ENCODE measurements around the gene MIA2.

Gene MIA2

DNA sequence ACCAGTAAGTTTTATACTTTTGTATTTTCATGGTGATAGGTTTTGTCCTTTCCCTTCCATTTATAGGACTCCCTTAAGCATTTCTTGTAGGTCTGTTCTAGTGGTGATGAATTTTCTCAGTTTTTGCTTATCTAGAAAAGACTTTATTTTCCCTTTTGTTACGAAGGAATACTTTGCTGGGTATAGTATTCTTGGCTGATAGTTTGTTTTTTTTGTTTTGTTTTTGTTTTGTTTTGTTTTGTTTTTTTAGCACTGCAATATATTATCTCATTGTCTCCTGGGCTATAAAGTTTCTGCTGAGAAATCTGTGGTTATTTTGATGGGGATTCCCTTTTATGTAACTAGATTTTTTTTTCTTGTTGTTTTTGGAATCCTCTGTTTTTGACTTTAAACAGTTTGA lies 130.8 kb downstream of the MIA2 start:
- no peak overlapping the region for H3K27ac ChIP-seq (ENCODE audit: insufficient read depth, low read depth, low read length, poor library complexity, severe bottlenecking)

DNA sequence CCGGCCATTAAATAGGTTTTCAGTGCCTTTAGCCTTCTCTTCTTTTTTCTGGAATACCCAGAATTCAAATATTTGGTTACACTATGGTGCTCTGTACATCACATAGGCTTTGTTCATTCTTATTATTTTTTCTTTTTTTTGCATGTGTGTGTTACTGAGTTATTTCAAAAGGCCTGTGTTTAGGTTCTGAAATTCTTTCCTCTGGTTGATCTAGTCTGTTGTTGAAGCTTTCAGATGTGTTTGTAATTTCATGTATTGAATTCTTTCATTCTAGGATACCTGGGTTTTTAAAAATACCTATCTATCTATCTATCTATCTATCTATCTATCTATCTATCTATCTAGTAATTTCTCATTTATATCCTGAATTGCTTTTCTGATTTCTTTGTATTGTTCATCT lies 131.6 kb downstream of the MIA2 start:
- 86 to 91% methylated on average over 1 of the region's 1 CpG for WGBS, 2 experiments

More for the DNA sequence above, 130.8 kb downstream of the MIA2 start:
- H3K9me3 ChIP-seq (ENCODE audit: control insufficient read depth, low read length): no peaks in the 10 kb centered on the region
- 92% methylated on average over 1 of the region's 1 CpG; no CpG with 5 or more reads in 1 of the 2 experiments for WGBS, 2 experiments
- peaks cover 8% of the 10 kb centered on the region for H3K4me1 ChIP-seq (ENCODE audit: control insufficient read depth, insufficient read depth, low read length)
- no peak overlapping the region for H3K4me3 ChIP-seq (ENCODE audit: insufficient read depth, low read depth, low read length)
- no peaks in the 10 kb centered on the region for H3K27me3 ChIP-seq (ENCODE audit: control insufficient read depth, insufficient read depth, low read length, poor library complexity, severe bottlenecking)
- H3K36me3 ChIP-seq (ENCODE audit: control insufficient read depth, insufficient read depth, low read length): no peaks in the 10 kb centered on the region

DNA sequence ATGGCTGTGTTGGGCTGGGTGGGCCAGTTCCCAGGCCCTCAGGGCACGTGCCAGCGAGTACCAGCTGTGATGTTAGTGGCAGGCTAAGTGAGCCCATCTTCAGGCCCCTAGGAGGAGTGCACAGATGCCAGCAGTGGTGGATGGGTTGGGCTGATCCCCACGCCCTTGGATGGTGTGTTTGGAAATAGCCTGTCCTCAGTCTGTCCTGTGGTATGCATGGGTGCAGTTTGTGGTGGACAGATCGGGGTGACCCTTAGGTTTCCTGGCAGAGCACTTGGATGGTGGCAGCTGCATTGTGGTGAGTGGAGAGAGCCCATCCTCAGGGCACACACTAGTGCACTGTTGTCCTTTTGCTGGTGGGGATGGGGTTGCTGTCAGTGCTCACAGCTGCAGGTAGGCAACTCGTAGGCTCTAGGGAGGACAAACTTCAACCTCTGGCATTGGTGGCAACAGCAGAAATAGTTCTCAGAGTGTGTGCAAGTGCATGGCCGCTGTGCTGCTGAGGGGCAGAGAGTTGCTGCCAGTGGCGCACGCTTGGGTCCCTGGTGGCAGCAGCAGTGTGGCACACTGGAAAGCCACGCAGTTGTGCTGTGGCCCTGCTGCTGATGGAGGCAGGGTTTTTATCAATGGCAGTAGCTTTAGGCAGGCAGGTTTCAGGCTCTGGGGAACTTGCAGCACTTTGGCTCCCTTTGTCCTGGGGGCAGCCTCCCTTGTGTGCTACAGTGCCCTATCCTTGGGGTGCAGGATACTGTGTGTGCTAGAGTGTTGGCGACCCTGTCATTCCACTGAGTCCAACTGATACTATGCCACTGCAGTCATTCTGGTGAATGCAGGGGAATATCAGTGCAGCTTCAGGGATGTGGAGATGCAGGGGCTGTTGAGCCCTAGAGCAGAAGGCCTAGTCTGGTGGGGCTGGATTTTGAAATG lies 133.0 kb downstream of the MIA2 start:
- H3K9me3 ChIP-seq (ENCODE audit: control insufficient read depth, low read length): no peaks in the 10 kb centered on the region
- no peak overlapping the region for H3K27ac ChIP-seq (ENCODE audit: insufficient read depth, low read depth, low read length, poor library complexity, severe bottlenecking)
- H3K4me3 ChIP-seq (ENCODE audit: insufficient read depth, low read depth, low read length): no peak overlapping the region
- no peaks in the 10 kb centered on the region for H3K36me3 ChIP-seq (ENCODE audit: control insufficient read depth, insufficient read depth, low read length)
- 95 to 96% methylated on average over 10 of the region's 10 CpGs for WGBS, 2 experiments
- peaks cover 12% of the 10 kb centered on the region for H3K4me1 ChIP-seq (ENCODE audit: control insufficient read depth, insufficient read depth, low read length)
- no peaks in the 10 kb centered on the region for H3K27me3 ChIP-seq (ENCODE audit: control insufficient read depth, insufficient read depth, low read length, poor library complexity, severe bottlenecking)

More for the DNA sequence above, 131.6 kb downstream of the MIA2 start:
- Histone ChIP-seq H3K4me1 (ENCODE audit: control insufficient read depth, insufficient read depth, low read length) (peaks cover 11% of the 10 kb centered on the region), H3K9me3 (ENCODE audit: control insufficient read depth, low read length) (no peaks in the 10 kb centered on the region), H3K27ac (ENCODE audit: insufficient read depth, low read depth, low read length, poor library complexity, severe bottlenecking) (no peak overlapping the region), H3K27me3 (ENCODE audit: control insufficient read depth, insufficient read depth, low read length, poor library complexity, severe bottlenecking) (no peaks in the 10 kb centered on the region), H3K36me3 (ENCODE audit: control insufficient read depth, insufficient read depth, low read length) (no peaks in the 10 kb centered on the region), H3K4me3 (ENCODE audit: insufficient read depth, low read depth, low read length) (no peak overlapping the region)

DNA sequence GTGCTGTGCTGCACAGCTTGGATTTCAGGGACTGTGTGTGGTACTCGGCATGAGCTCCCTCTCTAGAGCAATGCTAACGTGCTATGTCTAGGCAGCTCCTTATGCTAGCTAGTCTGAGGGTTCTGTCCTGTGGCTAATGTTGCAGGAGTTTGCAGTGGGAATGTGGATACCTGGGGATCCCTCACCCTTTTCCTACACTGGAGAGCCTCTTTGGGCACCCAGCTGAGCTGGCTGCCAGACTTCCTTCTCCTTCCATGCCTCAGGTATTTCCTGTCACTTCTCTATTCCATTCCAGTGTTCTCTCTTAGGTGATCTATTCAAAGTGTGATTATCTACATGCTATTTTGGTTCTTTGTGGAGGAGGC lies 133.7 kb downstream of the MIA2 start:
- Histone ChIP-seq H3K36me3 (ENCODE audit: control insufficient read depth, insufficient read depth, low read length) (no peaks in the 10 kb centered on the region), H3K4me3 (ENCODE audit: insufficient read depth, low read depth, low read length) (no peak overlapping the region), H3K9me3 (ENCODE audit: control insufficient read depth, low read length) (no peaks in the 10 kb centered on the region), H3K27me3 (ENCODE audit: control insufficient read depth, insufficient read depth, low read length, poor library complexity, severe bottlenecking) (no peaks in the 10 kb centered on the region), H3K27ac (ENCODE audit: insufficient read depth, low read depth, low read length, poor library complexity, severe bottlenecking) (no peak overlapping the region), H3K4me1 (ENCODE audit: control insufficient read depth, insufficient read depth, low read length) (peaks cover 12% of the 10 kb centered on the region)
- 35 to 60% methylated on average over 2 of the region's 2 CpGs for WGBS, 2 experiments

DNA sequence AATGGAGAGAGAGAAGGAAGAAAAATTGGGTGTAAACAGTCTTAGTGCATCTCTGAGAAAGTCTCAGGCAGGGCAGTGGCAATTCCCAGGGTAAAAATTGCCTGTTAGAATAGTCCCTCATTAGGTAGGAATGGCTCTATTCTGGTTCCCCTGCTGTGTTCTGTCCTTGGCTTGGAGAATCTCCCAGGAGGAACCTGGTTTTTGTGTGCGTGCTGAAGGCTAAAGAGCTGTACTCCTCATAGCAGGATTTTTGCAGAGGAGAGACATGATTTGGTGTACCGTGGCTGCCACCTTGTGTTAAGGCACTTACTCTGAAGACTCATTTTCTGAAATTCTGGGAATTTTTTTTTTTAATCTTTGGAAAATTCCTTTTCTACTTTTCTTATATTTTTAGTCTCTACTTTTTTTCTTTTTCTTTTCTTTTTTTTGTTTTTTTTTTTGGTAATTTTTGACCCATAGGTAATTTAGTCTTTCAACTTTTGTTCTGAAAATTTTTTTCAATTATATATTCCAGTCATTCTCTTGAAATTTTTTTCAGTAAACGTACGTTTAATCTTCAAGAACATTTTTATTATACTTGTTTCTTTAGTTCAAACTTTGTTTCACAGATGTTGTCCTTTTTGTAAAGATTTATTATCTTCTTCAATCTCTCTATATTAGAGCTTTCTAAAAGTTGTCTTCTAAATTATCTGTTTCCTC lies 134.7 kb downstream of the MIA2 start:
- H3K27me3 ChIP-seq (ENCODE audit: control insufficient read depth, insufficient read depth, low read length, poor library complexity, severe bottlenecking): no peaks in the 10 kb centered on the region
- H3K9me3 ChIP-seq (ENCODE audit: control insufficient read depth, low read length): no peaks in the 10 kb centered on the region
- 0 to 46% methylated on average over 2 to 4 of the region's 4 CpGs for WGBS, 2 experiments
- no peak overlapping the region for H3K27ac ChIP-seq (ENCODE audit: insufficient read depth, low read depth, low read length, poor library complexity, severe bottlenecking)
- H3K4me3 ChIP-seq (ENCODE audit: insufficient read depth, low read depth, low read length): no peak overlapping the region
- no peaks in the 10 kb centered on the region for H3K36me3 ChIP-seq (ENCODE audit: control insufficient read depth, insufficient read depth, low read length)
- peaks cover 12% of the 10 kb centered on the region for H3K4me1 ChIP-seq (ENCODE audit: control insufficient read depth, insufficient read depth, low read length)

DNA sequence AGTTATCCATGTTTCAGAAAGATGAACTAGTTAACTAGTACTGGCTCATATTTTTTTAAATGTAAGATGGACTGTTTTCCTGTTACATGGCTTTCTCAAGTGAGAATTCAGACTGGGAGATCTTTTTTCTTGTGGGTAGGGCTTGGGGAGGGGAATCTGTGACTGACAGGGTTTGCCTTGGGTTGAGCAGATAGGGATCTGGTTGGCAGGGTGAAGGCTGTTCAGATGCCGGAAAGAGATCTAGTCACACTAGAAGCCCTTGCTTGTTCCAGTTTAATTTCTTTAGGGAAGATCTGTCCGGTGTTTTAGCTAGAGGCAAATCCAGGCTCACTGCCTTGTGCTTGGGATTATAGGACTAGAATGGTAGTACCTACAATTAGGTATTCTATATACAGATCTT lies 135.3 kb downstream of the MIA2 start:
- H3K36me3 ChIP-seq (ENCODE audit: control insufficient read depth, insufficient read depth, low read length): no peaks in the 10 kb centered on the region
- H3K4me1 ChIP-seq (ENCODE audit: control insufficient read depth, insufficient read depth, low read length): peaks cover 12% of the 10 kb centered on the region
- 74 to 83% methylated on average over 2 of the region's 2 CpGs for WGBS, 2 experiments
- no peaks in the 10 kb centered on the region for H3K9me3 ChIP-seq (ENCODE audit: control insufficient read depth, low read length)
- no peaks in the 10 kb centered on the region for H3K27me3 ChIP-seq (ENCODE audit: control insufficient read depth, insufficient read depth, low read length, poor library complexity, severe bottlenecking)
- H3K27ac ChIP-seq (ENCODE audit: insufficient read depth, low read depth, low read length, poor library complexity, severe bottlenecking): peak overlapping the region; percentile 38
- H3K4me3 ChIP-seq (ENCODE audit: insufficient read depth, low read depth, low read length): no peak overlapping the region

DNA sequence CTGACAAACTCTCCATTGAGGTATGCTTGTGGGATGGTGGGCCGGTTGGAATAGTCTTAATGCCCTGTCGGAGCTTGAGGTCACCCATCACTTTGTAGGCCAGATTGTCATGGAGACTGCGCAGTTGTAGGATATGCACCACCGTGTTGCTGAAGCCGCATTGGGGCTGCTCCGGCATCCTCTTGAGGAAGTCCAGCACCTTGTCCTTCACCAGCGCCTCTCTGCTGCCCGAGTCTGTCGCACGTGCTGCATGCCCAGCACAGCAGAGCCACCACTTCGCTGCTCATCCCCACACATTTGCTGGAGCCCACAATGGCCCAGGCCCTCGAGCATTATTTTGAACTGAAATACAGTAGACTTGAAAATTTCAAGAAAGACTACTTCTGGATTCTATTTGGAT lies 136.7 kb downstream of the MIA2 start:
- Histone ChIP-seq H3K4me3 (ENCODE audit: insufficient read depth, low read depth, low read length) (no peak overlapping the region), H3K4me1 (ENCODE audit: control insufficient read depth, insufficient read depth, low read length) (peaks cover 12% of the 10 kb centered on the region), H3K27ac (ENCODE audit: insufficient read depth, low read depth, low read length, poor library complexity, severe bottlenecking) (no peak overlapping the region), H3K36me3 (ENCODE audit: control insufficient read depth, insufficient read depth, low read length) (no peaks in the 10 kb centered on the region), H3K9me3 (ENCODE audit: control insufficient read depth, low read length) (no peaks in the 10 kb centered on the region), H3K27me3 (ENCODE audit: control insufficient read depth, insufficient read depth, low read length, poor library complexity, severe bottlenecking) (no peaks in the 10 kb centered on the region)
- WGBS, 2 experiments: 95 to 96% methylated on average over 12 of the region's 12 CpGs

DNA sequence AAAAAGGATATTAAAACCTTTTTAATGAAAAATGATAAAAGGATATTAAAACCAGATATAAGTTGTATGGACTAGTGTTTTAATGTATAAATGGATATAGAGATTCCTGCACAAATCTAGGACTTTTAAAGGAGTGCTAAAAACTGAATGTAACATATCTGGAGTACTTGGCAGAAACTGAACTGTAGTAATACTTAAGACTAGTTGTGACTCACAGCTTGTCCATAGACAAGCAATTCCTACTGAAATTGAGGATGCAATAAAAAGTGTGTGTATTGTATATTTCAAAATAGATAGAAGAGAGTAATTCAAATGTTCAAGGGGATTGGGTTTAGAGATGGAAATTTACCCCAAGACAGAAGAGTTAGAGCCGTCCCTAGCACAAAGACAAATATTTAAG lies 138.9 kb downstream of the MIA2 start:
- 100% methylated on average over 1 of the region's 1 CpG for WGBS, 2 experiments
- Histone ChIP-seq H3K27ac (ENCODE audit: insufficient read depth, low read depth, low read length, poor library complexity, severe bottlenecking) (no peak overlapping the region), H3K4me1 (ENCODE audit: control insufficient read depth, insufficient read depth, low read length) (peaks cover 19% of the 10 kb centered on the region), H3K9me3 (ENCODE audit: control insufficient read depth, low read length) (no peaks in the 10 kb centered on the region), H3K27me3 (ENCODE audit: control insufficient read depth, insufficient read depth, low read length, poor library complexity, severe bottlenecking) (no peaks in the 10 kb centered on the region), H3K4me3 (ENCODE audit: insufficient read depth, low read depth, low read length) (no peak overlapping the region), H3K36me3 (ENCODE audit: control insufficient read depth, insufficient read depth, low read length) (no peaks in the 10 kb centered on the region)

DNA sequence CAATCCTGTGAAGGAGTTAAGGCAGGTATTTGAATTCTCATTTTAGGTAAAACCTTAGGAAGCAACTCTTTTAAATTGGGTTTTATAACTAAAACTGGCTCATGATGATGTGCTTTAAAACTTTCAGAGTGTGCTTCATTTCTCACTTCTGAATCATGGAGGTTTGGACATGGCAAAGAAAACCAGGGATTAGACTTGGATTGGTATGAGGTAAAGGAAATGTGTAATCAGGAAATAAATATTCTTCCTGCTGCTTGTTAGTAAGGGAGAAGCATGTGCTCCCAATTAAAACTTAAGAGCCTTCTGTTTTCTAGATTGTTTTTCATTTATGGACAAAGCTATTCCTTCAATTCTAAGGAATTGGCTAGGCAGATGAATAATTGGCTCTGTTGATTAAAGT lies 141.1 kb downstream of the MIA2 start:
- Histone ChIP-seq H3K4me1 (ENCODE audit: control insufficient read depth, insufficient read depth, low read length) (peaks cover 10% of the 10 kb centered on the region), H3K27ac (ENCODE audit: insufficient read depth, low read depth, low read length, poor library complexity, severe bottlenecking) (no peak overlapping the region), H3K27me3 (ENCODE audit: control insufficient read depth, insufficient read depth, low read length, poor library complexity, severe bottlenecking) (no peaks in the 10 kb centered on the region)

DNA sequence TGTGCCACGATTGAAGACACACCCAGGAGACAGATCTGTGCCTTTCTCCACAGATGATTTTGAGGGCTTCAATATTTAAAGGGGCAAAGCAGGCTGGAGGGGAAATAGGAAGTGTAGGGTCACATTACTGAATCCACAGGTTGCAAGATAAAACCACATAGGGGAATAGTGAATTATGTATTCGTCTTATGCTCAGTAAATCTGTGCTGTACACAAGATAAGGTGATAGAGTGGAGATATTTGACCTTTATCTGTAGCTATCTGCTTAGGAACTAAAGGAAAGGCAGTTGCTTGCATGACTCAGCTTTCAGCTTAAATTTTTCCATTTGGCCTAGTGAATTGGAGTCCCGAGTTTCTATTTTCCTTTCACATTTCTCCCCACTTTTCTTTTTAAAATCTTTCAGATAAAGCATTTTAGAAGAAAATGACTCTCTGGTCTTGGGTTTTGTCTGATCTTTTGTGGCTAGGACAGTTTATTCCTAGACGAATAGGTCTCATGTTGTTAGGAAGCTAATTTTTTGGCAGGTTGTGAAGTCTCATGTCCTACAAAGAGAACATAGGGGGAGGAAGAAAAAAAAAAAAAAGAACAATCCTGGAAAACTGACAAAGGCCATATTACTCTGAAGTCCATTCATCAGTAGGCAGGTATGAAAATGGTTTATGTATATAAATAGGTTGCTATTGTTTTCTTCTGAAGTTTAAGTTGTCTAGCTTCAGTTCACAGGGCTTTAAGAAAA lies 143.1 kb downstream of the MIA2 start:
- WGBS, 2 experiments: 82 to 84% methylated on average over 4 of the region's 4 CpGs
- Histone ChIP-seq H3K36me3 (ENCODE audit: control insufficient read depth, insufficient read depth, low read length) (no peaks in the 10 kb centered on the region), H3K9me3 (ENCODE audit: control insufficient read depth, low read length) (no peaks in the 10 kb centered on the region), H3K4me3 (ENCODE audit: insufficient read depth, low read depth, low read length) (no peak overlapping the region), H3K27ac (ENCODE audit: insufficient read depth, low read depth, low read length, poor library complexity, severe bottlenecking) (no peak overlapping the region), H3K27me3 (ENCODE audit: control insufficient read depth, insufficient read depth, low read length, poor library complexity, severe bottlenecking) (no peaks in the 10 kb centered on the region), H3K4me1 (ENCODE audit: control insufficient read depth, insufficient read depth, low read length) (peaks cover 7% of the 10 kb centered on the region)

More for the DNA sequence above, 141.1 kb downstream of the MIA2 start:
- Histone ChIP-seq H3K9me3 (ENCODE audit: control insufficient read depth, low read length) (no peaks in the 10 kb centered on the region), H3K4me3 (ENCODE audit: insufficient read depth, low read depth, low read length) (no peak overlapping the region), H3K36me3 (ENCODE audit: control insufficient read depth, insufficient read depth, low read length) (no peaks in the 10 kb centered on the region)

Data from ectodermal cell (in vitro differentiated cells).